ENCODE measurements around the gene THY1. TPM values are rescaled to one million over a fixed set of nuclear protein-coding genes. Genes with fewer than 3 reads are reported as not detected.

The THY1 gene
- total and polyA plus RNA-seq, 2 donors = 39.2 to 148 TPM

DNA sequence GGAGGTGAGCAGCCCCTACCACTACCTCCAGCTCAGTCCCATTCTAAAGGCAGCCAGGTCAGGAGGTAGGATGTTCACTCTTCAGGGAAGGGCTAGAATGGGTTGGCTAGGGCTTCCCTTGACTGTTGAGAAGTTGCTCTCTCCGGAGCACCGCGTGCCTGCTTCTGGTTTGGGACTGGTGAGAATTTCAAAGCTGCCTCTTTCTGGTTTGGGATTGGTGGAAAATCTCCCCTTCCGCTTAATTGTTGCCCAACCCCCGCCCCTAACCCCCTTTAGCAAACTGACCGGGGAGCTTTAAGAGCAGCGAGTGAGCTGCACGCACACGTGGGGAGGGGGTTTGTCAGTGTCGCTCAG is 42.2 kb downstream of the THY1 start:
- H3K36me3 ChIP-seq (ENCODE audit: insufficient read depth) = no peaks in the 10 kb centered on the region
- 8% methylated on average over 10 of the region's 10 CpGs for WGBS
- H3K27ac ChIP-seq (ENCODE audit: low read depth) = no peak overlapping the region
- H3K4me3 ChIP-seq (ENCODE audit: low read depth, low read length) = peak overlapping the region; percentile 43
- DNase-seq (ENCODE audit: extremely low spot score) = no peak
- no peaks in the 10 kb centered on the region for H3K4me1 ChIP-seq (ENCODE audit: insufficient read depth)

DNA sequence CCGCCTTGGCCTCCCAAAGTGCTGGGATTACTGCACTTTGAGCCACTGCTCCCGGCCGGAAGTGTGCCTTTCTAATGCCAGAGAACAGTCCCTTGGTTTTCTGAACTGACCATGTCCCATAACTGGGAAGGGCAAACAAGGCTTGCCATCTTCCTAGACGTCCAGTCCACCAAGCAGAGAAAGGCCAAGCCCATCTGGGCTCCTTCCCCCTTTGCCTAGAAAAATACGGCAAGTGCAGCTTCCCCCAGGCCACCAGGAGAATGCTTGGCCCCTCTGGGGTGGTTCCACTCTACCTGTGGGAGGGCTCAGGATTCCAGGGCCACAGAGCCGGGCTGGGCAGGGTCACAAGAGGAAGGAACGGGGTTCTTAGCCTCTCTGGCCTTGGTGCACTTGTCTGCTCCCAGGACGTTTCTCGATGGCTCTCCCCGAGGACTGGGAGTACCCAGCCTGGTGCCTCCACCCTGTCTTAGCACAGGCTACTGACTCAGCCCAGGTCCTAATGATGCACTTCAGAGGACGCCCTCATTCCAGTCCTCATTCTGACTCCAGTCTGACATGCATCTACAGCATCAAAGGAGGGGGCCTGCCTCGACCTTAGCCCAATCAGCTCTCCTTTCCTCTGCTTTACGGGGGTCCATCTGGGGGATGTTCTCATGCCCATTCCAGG is 42.7 kb downstream of the THY1 start:
- H3K4me1 ChIP-seq (ENCODE audit: insufficient read depth) = no peaks in the 10 kb centered on the region
- no peak for DNase-seq (ENCODE audit: extremely low spot score)
- H3K27ac ChIP-seq (ENCODE audit: low read depth) = no peak overlapping the region
- no peaks in the 10 kb centered on the region for H3K36me3 ChIP-seq (ENCODE audit: insufficient read depth)
- WGBS = 78% methylated on average over 13 of the region's 13 CpGs
- no peak overlapping the region for H3K4me3 ChIP-seq (ENCODE audit: low read depth, low read length)

GRCh38 chr11:119378851-119379465 is 44.0 kb downstream of the THY1 start:
- H3K27ac ChIP-seq (ENCODE audit: low read depth) = no peak overlapping the region
- WGBS = 60% methylated on average over 10 of the region's 10 CpGs
- no peak overlapping the region for H3K4me3 ChIP-seq (ENCODE audit: low read depth, low read length)
- no peak for DNase-seq (ENCODE audit: extremely low spot score)
- H3K36me3 ChIP-seq (ENCODE audit: insufficient read depth) = no peaks in the 10 kb centered on the region
- no peaks in the 10 kb centered on the region for H3K4me1 ChIP-seq (ENCODE audit: insufficient read depth)

DNA sequence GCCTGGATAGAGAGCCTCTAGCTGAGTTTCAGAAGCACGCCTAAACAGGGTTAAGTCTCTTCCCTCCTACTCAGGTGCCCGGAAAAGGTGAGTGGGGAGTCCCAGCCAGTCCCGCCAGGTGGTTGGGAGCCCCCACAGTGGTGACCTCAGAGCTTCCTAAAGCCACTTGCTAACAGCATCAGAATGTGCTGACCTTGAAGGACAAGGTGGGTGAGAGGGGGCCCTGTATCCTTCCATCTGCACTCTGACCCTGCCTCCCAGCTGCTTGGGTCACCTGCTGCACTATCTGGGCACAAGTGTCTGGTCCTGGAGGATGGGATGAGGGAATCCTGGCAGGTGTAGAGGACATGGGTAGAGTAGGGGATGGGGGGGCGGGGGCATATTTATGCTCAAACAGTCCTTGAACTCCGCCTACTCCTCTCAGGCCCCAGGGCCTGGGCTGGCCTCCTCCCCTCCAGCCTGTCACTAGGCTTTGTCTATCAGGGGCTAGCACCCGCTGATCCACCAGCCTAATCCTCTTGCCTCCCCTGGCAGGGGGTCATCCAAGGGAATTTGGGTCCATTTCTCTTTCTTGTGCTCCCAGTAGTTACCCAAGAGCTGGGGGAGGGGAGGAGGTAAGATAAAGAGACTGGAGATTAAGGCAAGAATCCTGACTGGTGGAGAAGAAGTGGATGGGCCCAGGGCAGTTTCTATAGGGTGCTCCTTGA is 44.9 kb downstream of the THY1 start:
- Histone ChIP-seq H3K27ac (ENCODE audit: low read depth) (no peak overlapping the region), H3K4me1 (ENCODE audit: insufficient read depth) (no peaks in the 10 kb centered on the region), H3K4me3 (ENCODE audit: low read depth, low read length) (no peak overlapping the region), H3K36me3 (ENCODE audit: insufficient read depth) (no peaks in the 10 kb centered on the region)
- DNase-seq (ENCODE audit: extremely low spot score) = no peak
- 85% methylated on average over 6 of the region's 6 CpGs for WGBS

- H3K27ac ChIP-seq (ENCODE audit: low read depth) = no peak overlapping the region
- no peaks in the 10 kb centered on the region for H3K4me1 ChIP-seq (ENCODE audit: insufficient read depth)
- no peak for DNase-seq (ENCODE audit: extremely low spot score)
- no peaks in the 10 kb centered on the region for H3K36me3 ChIP-seq (ENCODE audit: insufficient read depth)
- 68% methylated on average over 12 of the region's 12 CpGs for WGBS
- no peak overlapping the region for H3K4me3 ChIP-seq (ENCODE audit: low read depth, low read length)
These were observed 45.7 kb downstream of the THY1 start for GRCh38 chr11:119377112-119377901.

DNA sequence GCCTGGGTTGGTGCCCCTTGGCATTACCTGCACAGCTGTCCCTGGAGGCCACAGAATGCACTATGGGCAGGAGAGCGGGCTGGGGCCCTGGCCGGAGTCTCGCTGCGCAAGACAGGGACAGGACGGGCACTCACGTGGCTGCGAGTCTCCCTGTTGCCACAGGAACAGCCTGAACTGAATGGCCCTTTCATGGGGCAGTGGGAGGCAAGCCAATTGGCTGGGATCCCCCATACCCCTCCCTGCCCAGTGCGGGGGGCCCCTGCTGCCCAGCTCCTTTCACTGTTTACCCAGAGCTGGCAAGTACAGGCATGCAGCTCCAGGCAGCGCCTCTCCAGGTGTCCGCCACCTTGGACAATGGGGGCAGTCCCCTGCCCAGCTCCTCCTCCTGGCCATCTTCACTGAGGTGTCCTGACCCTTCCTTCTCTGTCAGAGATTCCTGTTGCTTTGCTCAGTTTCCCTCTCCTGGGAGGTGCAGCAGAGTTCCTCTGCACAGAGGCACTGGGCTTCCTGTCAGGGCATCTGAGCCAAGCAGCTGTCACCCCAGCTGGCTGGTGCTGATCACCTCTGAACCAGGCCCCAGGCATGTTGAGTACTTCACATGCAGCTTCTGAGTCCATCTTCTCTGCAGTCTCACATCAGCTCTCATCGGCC is 46.6 kb downstream of the THY1 start:
- no peak for DNase-seq (ENCODE audit: extremely low spot score)
- Histone ChIP-seq H3K27ac (ENCODE audit: low read depth) (no peak overlapping the region), H3K36me3 (ENCODE audit: insufficient read depth) (no peaks in the 10 kb centered on the region), H3K4me3 (ENCODE audit: low read depth, low read length) (no peak overlapping the region), H3K4me1 (ENCODE audit: insufficient read depth) (no peaks in the 10 kb centered on the region)
- 65% methylated on average over 11 of the region's 11 CpGs for WGBS

GRCh38 chr11:119375337-119376196 is 47.4 kb downstream of the THY1 start:
- DNase-seq (ENCODE audit: extremely low spot score) = no peak
- Histone ChIP-seq H3K4me3 (ENCODE audit: low read depth, low read length) (no peak overlapping the region), H3K4me1 (ENCODE audit: insufficient read depth) (no peaks in the 10 kb centered on the region), H3K27ac (ENCODE audit: low read depth) (no peak overlapping the region), H3K36me3 (ENCODE audit: insufficient read depth) (no peaks in the 10 kb centered on the region)
- 41% methylated on average over 14 of the region's 14 CpGs for WGBS

DNA sequence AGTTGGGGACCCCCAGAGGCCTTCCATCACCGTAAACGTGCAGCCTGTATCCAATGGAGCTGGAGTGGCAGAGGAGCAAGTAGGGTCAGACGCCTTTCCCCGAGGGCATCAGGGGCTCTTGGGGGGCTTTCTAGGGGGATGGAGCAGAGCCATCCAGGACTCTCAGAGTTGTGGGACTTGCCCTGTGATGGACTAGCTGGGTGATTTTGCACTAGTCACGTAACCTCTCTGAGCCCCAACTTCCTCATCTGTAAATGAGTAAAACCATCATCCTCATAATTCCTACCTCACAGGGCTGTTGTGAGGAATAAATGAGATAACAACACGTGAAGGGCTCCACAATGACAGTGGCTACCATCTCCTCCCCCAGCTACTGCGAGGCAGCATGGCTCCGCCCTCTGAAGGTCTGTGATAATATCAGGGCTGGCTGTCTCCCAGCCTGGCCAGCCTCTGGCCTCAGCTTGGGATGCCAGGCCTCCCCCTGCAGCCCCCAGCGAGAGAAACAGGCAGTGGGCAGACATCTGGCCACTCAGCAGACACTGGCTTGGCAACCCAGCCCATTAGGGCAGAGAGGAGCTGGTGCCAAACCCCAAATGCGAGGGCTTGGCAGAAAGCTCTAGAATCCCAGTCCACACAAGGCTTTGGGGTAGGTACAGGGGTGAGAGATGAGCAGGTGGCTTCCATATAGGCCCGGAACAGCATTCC is 48.2 kb downstream of the THY1 start:
- H3K4me1 ChIP-seq (ENCODE audit: insufficient read depth) = no peaks in the 10 kb centered on the region
- H3K4me3 ChIP-seq (ENCODE audit: low read depth, low read length) = no peak overlapping the region

DNA sequence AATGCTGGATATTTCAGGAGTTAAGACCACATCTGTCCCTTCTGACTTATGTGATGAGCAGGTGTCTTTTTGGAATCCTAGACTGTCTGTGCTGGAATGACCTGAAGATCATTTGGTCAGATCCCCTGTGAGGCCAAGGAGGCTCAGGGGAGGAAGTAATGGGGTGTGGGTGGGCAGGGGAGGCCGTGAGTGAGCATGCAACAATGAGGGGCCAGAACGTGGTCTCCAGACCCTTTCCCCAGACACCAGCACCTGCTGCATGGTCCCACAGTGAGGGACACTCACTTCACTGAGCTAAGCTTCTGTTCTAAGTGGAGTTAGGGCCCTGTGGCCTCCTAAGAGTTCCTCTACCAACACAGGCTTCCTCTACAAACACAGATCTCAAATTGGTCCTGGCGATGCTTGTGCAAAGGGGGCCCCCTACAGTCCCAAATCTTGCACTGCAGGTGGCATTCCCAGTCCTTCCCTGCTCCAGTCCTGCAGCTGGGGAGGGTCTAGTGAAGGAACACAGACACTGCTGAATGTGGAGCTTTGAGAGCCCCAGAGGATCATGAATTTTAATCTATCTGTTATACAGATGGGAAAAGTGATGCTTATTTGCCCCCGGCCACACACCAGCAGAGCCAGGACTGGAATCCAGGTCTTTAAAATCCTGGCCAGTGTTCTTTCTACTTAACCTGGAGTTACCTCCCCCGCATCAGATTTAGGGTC is 48.9 kb downstream of the THY1 start:
- WGBS = 56% methylated on average over 5 of the region's 5 CpGs
- H3K4me1 ChIP-seq (ENCODE audit: insufficient read depth) = no peaks in the 10 kb centered on the region
- no peak for DNase-seq (ENCODE audit: extremely low spot score)
- H3K27ac ChIP-seq (ENCODE audit: low read depth) = no peak overlapping the region
- H3K36me3 ChIP-seq (ENCODE audit: insufficient read depth) = no peaks in the 10 kb centered on the region
- H3K4me3 ChIP-seq (ENCODE audit: low read depth, low read length) = no peak overlapping the region

More for the DNA sequence above, 48.2 kb downstream of the THY1 start:
- no peak for DNase-seq (ENCODE audit: extremely low spot score)
- 43% methylated on average over 11 of the region's 11 CpGs for WGBS
- Histone ChIP-seq H3K27ac (ENCODE audit: low read depth) (no peak overlapping the region), H3K36me3 (ENCODE audit: insufficient read depth) (no peaks in the 10 kb centered on the region)

GRCh38 chr11:119373059-119373920 is 49.7 kb downstream of the THY1 start:
- Histone ChIP-seq H3K4me1 (ENCODE audit: insufficient read depth) (no peaks in the 10 kb centered on the region), H3K27ac (ENCODE audit: low read depth) (no peak overlapping the region), H3K36me3 (ENCODE audit: insufficient read depth) (no peaks in the 10 kb centered on the region), H3K4me3 (ENCODE audit: low read depth, low read length) (no peak overlapping the region)
- DNase-seq (ENCODE audit: extremely low spot score) = no peak
- 85% methylated on average over 23 of the region's 23 CpGs for WGBS
